Measurements from ENCODE around the gene ENOX1.

The ENOX1 gene

DNA sequence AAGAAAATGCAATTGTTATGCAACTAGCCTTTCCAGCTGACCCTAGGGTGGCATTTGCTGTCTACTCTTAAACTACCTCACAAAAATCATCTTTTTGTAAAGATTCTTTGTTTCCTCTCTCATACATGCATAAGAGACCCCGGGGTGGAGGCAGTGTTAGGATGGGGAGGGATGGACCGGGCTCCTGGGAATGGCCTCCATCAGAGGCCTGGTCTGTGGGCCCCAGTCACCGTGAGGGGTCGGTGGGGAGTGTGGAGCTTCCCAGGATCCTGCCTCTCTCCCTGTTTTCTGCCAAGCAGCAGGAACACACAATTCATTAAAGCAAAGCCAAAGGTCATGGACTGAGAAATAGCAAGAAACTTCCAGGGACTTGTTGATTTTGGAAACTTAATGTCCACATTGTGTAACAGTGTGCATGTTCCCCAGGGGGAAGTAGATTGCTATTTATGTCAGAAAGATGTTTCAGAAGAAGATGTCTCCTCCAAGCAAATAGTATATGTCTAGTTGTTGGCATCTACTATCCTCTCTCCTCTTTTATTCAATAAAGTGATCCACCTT, 241.4 kb downstream of the ENOX1 start:
- no peak for DNase-seq (ENCODE audit: low read depth)

DNA sequence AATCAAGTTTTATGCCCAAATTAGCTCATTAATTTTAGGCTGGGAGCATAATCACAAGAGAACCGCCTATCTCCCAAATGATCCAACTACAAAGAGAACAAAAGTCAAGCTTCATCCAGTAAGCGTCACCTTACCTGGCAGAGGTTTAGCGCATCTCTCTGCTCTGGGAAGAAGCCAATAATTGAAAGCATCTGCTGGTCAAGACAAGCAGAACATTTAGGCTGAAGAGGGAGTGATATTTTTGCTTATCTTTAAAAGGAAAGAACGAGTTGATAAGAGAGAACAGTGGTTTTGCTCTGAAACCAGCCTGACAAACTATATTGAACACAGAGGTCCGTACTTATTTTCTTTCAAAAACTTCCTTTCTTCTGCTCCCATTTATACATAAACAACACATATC, 242.1 kb downstream of the ENOX1 start:
- DNase-seq (ENCODE audit: low read depth): no peak

DNA sequence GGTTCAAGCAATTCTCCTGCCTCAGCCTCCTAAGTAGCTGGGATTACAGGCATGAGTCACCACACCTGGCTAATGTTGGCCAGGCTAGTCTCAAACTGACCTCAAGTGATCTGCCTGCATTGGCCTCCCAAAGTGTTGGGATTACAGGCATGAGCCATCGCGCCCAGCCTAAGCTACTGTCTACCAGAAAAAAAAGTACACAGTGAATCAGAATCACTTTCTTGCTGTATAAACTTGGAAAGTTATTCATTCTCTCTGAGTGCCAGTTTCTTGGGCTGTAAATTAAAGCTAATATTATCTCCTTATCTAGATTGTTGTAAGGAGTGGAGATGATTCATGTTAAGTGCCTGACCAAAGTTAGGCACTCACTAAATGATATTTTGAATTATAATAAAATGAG, 242.8 kb downstream of the ENOX1 start:
- no peak for DNase-seq (ENCODE audit: low read depth)

DNA sequence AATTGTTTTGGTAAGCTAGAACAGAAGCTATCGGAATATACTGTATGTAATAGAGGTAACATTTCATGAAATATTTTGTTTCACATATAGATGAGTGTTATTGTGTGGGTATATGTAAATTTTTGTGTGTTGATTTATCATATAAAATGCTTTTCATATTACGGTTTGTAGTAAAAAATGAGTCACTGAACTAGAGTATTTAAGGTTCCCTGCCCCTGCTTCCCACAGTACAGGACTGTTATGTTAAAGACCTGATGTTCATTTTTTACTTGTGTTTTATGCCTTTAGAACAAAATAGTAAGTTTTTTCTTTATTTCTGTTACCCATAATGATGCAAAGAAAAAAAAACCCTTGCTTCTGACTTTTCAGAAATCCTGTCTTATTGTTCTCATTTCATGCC, 243.4 kb downstream of the ENOX1 start:
- no peak for DNase-seq (ENCODE audit: low read depth)

DNA sequence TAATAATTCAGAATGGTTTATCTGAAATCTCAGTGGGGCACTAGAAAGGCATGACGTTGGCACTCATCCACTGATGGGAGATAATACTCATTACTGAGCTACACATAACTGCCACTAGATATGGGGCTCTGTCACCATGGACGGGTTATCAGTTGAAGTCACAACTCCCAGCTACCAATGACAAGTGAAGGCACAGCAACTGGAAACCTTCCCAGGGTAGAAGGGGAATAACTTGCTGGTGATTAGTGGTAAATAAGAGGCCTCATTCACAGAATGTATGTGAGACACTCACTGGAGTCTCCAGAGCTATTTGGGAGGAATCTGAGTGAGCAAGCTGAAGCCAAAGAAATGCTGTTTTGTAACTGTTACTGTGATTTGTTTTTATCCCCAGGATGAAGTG, 249.6 kb downstream of the ENOX1 start:
- DNase-seq (ENCODE audit: low read depth): no peak

DNA sequence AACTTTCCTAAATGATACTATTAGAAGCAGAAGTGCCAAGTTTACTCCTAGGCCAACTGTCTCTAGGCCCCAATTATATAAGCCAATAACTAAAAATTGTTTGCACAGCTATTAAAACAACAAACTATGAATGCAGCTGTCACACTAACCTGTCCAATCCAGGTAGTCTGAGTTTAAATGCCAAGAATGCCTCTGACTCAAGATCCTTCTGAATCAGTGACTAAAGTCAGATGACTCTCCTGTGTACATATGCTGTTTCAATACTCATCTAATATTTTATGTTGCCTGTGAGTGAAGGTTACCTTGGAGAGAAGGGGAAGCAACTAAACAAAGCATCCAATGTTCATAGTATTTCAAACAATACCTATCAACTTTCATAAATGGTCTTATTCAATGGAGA, 257.0 kb downstream of the ENOX1 start:
- no peak for DNase-seq (ENCODE audit: low read depth)

DNA sequence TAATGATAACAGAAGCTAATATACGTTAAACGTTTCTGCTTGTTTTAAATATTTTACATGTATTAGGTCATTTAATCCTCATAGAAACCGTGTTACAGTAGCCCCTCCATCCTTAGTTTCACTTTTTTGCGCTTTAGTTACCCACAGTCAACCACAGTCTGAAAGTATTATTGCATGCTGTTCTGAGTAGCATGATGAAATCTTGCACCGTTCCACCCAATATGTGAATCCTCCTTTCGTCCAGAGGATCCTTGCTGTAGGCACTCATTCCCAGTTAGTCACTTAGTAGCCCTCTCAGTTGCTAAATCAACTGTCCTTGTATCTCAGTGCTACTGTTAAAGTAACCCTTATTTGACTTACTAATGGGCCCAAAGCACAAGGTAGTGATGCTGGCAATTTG, 257.8 kb downstream of the ENOX1 start:
- no peak for DNase-seq (ENCODE audit: low read depth)

DNA sequence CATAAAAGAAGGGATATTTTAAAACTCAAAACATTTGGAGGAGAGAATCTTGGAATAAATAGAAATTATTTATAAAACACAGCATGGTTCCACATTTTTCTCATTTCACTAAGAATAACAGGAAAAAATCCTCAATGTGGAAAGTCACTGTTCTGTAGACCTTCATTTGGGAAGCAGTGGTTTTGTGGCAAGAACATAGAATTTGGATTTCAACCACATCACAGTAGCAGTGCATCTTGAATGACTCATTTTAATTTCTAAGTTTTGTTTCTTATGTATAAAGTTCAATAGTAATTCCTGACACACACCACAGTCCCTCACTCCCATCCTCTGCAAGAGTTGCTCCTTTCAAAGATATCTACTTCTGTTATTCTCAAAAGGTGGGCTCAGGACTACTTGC, 264.0 kb downstream of the ENOX1 start:
- DNase-seq (ENCODE audit: low read depth): no peak

DNA sequence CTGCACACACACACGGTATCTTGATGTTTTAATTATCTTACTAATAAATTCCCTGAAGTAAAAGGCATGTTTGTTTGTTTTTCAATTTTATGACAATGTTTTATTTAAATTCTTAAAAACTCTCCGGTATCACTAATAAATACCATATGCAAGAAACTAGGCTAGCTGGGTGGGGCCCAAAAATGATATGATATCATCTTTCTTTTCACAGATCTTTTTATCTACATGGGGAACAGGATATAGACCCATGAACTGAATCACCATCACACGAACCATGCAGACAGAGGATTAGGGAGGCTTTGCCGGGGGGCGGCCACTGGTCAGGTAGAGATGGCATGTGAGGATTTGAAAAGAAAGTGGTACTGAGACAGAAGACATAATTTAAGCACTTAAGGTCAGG, 266.4 kb downstream of the ENOX1 start:
- DNase-seq (ENCODE audit: low read depth): no peak

DNA sequence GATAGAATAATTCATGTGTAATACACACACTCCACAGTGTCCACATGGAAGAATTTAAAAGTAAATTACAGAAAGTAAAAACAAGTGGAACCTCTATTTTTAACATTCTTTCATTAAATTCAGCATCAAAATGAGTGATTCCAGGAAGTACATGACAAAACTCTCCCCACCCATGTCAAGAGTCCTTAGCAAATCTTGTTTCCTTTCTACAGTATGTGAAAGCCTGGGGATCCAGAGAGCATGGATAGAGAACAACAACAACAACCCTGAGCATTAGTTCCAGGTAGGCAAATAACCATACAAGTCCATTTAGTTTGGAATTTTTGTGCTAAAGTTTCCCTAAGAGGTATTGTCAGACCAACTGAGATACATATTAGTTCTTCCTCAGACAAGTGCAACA, 267.9 kb downstream of the ENOX1 start:
- no peak for DNase-seq (ENCODE audit: low read depth)

DNA sequence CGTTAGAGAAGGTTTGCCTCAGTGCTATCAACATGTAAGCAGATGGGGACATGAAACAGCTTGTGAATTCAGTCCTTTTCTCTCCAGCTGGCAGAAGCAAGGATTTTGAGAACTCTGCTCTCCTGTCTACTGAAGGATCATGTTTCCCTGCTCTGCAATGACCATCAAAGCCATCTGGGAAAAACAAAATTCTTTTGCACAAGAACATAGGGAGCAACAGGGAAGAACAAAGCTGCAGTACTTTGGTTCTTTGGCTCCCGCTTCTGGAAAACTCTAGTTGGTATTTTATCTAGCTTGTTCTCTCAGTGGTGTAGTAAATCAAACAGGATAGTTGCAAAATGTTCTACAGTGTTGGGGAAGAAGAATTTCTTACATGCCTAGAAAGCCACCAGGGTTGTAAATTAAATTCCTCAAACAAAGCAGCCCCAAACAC, 270.4 kb downstream of the ENOX1 start:
- no peak for DNase-seq (ENCODE audit: low read depth)

DNA sequence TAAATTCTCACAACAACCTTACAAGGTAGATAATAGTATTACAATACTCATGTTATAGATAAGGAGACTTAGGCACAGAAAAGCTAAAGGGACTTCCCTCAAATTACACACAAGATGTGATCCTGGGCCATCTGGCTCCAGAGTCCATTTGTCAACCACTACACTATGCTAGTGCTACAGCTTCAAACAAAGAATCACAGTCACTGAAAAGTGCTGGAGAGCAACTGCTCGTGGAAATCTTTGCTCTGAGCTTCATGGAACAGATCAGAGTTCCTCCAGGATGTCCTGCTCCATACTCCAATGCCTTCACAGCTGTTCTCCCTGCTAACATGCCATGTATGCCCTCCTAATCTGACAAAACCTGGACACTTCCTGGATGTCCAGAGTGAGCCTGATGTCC, 271.2 kb downstream of the ENOX1 start:
- DNase-seq (ENCODE audit: low read depth): no peak

DNA sequence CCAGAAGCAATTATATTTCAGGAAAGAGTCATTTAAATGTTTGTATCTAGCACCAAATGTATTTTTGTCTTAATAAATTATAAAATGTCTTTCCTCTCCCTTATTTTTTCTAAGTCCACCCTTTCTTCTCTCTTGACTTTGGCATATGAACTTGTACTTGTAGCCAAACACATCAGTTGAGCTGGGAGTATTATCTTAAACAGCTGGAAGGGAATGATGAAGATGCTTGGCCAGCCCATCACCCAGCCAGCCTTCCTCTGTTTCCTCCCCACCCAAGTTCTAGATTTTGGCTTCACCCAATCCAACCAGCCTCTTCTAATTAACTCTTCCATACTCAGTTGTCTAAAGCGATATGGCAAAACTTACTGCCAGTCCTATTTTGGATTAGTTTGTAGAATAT, 272.5 kb downstream of the ENOX1 start:
- no peak for DNase-seq (ENCODE audit: low read depth)

DNA sequence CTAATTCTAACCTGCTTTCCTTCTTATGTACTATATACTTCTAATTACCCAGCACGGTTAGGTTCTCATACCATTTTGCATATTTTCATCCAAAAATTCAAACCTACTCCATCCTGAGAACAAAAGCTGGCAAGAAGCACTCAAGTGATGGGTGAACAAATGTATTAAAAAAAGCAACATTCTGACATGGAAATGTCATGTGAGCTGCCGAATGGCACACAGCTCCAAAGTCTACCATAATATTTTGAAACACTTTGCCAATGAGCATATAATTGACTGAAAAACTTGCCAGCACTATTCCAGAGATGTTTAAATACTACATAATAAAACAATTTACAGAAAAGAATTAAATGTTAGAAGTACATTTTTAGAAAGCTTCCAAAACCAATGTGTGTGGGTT, 274.6 kb downstream of the ENOX1 start:
- DNase-seq (ENCODE audit: low read depth): no peak

DNA sequence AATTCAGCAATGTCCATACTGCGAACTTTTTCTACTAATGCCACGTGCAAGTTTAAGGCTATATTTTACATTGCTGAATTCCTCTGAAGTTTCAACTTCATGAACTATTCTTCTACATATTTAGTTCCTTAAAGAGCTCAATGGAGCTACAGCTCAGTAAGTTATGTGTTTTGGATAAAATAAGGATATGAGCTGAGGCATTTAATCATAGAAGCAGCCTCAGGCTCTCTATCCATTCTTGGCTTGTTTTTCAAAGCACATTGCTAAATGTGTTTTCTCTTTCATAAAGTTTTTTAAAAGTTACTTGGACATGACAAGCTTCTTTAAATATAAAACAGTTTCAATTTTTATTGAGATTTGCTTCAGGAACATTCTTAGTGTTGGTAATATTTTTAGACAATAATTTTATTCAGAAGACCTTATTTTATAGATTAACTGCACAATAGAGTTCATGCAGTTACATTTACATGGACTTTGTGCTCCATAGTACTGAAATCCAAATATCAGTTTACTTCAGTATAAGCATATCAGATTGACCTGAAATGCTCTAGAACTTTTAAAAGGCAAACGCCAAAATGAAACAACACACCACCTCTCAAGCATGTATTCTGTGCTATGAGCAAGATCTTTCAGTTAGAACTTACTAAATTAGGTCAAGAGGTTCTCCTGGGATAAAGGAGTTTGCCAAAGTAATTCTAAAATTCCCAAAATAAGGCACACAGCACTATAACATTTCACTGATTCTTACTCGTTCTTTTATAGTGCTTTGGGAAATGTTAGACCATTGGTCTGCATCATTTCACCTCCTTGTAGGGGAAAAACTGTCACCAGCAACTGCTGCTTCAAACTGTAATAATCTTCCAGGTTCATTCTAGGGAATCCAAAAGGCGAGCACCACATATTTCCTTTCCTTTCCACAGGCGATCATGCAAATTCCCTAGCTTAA, 275.5 kb downstream of the ENOX1 start:
- no peak for DNase-seq (ENCODE audit: low read depth)

DNA sequence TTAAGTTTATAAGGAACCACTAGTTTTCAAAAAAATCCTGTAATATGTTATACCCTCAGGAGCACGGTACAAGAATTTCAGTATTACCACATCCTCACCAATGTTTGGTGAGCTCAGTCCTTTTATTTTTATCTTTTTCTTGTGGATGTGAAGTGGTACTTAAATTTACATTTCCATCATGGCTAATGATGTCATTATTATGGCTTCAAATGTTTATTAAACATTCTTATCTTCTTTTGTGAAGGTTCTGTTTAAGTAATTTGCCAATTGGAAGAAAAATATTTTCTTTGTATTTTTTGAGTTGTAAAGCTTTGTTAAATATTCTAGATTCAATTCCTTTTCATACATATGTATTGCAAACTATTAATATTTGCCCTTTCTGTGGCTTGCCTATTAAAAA, 291.0 kb downstream of the ENOX1 start:
- DNase-seq (ENCODE audit: low read depth): no peak

DNA sequence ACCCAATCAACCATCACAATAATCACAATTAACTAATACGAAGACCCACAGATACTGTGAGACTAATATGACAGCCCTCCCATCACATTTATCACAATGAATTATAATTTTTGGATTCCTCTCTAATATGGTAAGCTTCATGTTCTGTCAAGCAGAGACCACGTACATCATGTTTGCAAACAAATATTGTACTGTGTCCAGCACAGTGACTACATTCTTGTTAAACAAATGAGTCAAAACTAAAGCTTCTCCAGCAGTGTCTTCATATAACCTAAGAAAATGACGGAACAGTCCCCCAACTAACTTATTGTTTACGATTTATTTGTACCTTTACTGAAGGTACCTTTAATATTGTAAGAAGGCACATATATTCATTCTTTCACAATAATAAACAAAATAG, 292.6 kb downstream of the ENOX1 start:
- DNase-seq (ENCODE audit: low read depth): no peak

DNA sequence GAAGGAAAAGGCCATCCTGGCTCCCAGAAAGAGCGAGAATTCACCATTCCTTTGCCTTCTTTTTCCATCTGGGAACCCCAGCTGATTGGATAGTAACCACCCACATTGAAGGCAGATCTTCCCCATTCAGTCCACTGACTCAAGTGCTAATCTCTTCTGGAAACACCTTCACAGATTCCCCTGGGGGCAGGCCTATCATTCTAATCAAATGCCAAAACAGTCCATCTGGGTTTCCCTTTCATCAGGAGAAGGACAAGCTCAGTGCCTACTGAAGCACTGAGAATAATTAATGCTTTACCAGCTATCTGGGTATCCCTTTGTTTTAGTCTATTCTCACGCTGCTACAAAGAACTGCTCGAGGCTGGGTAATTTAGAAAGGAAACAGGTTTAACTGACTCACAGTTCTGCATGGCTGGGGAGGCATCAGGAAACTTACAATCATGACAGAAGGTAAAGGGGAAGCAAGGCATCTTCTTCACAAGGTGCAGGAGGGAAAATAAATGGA, 293.2 kb downstream of the ENOX1 start:
- DNase-seq (ENCODE audit: low read depth): no peak

DNA sequence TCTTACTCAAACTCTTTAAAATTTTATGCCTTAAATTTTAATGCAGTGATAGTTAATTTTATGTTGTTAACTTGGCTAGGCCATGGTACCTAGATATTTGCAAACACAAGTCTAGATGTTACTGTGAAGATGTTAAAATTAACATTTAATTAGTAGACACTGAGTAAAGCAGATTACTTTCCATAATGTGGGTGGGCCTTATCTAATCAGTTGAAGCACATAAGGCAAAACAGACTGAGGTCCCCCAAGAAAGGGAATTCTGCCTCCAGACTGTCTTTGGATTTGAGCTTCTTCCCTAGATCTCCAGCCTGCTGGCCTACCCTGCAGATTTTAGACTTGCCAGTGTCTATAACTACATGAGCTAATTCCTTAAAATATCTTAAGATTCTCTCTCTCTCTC, 294.0 kb downstream of the ENOX1 start:
- DNase-seq (ENCODE audit: low read depth): no peak

DNA sequence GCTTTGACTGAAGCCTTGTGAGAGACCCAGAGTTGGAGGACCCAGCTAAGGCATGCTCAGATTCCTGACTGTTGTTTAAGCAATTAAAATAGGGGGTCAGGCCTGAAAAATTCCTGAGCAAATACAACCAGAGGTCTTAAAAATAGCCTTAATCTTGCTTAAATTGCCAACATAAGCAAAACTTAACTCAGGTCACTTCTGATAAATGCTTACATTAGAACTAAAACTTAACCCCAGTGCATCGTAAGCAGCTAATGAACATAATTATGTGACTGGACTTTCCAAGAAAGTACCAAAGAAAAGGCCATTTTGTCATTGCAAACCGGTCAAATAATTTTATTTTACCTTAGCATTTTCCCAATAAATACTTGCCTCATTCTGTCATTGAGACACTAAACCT, 294.5 kb downstream of the ENOX1 start:
- DNase-seq (ENCODE audit: low read depth): no peak

DNA sequence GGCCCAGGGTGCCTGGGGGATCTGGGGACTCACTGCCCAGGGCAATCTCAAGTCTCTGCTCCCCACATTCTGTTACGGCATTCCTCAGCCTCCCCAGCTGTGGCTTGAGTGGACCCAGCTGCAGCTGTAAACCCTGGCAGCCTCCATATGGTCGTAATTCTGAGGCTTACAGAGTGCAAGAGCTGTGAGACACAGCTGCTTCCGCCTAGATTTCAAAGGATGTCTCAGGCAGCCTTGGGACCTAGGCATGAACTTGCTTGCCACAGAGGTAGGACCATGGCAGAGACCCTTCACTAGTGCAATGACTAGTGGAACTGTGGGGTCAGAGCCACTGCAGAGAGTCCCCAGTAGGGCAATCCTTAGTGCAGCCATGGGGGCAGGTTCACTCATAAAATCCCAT, 297.5 kb downstream of the ENOX1 start:
- no peak for DNase-seq (ENCODE audit: low read depth)

DNA sequence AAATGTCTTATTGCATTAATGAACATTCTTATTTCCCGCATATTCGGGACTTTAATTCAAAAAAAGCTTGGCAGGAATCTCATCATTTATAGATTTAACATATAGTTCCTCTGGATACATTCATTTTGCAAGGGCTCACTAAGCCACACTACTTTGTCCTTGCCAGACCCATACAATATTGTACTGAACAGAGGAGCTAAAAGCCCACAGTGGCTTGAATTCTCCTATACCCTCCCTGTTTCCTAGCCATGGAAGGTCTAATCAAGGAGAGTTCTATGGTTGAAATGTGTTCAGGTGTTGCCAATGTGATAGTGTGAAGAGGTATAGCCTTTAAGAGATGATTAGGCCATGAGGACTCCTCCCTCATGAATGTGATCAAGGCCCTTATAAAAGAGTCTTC, 298.9 kb downstream of the ENOX1 start:
- DNase-seq (ENCODE audit: low read depth): no peak

DNA sequence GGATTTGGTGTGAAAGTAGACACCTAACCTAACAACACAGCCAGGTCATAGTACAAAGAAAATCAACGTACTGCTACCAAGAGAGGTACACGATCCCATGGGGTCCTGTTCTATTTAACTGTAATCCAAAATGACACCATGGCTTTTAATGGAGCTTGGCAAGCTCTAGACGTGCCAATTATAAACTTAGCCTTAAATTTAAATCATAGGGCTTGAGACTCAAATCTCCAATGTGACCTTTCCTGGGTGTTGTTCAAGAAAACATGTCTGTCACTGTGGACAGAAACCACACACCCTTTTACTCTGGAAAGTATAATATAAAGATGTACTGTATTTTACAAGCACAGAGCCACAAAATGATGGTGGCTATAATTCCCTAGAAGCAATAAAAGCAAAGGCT, 299.3 kb downstream of the ENOX1 start:
- no peak for DNase-seq (ENCODE audit: low read depth)

Measured in stimulated activated CD4-positive, alpha-beta T cell treated with anti-CD3 and anti-CD28 coated beads, Interleukin-2, amount 100 ng/mL, for 4 hours (primary cell).